ENCODE data around the gene OCIAD2.
"Not testable (repeated sequence)": the region's sequence is repeated elsewhere in the genome, so short reads cannot be mapped to it uniquely, and the experiment has no call there.

The OCIAD2 gene

GRCh38 chr4:48851651-48852050 is 54.9 kb downstream of the OCIAD2 start:
- DNase-seq = no peak

DNA sequence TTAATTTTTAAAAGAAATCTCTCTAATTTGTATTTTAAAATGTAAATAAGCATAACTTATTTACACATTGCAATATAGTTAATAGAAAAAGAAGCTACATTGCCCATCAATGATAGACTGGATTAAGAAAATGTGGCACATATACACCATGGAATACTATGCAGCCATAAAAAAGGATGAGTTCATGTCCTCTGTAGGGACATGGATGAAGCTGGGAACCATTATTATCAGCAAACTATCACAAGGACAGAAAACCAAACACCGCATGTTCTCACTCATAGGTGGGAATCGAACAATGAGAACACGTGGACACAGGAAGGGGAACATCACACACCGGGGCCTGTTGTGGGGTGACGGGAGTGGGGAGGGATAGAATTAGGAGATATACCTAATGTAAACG is 57.8 kb downstream of the OCIAD2 start:
- not testable (repeated sequence) for DNase-seq

GRCh38 chr4:48844843-48845242 is 61.7 kb downstream of the OCIAD2 start:
- DNase-seq = no peak

GRCh38 chr4:48841045-48841827 is 65.3 kb downstream of the OCIAD2 start:
- no peak for DNase-seq

GRCh38 chr4:48836658-48837057 is 69.9 kb downstream of the OCIAD2 start:
- DNase-seq = no peak
